HL-60 (cell line): Measurements from ENCODE around the gene CGRRF1.

Experiments
- GABPA ChIP-seq: IDR thresholded peaks from 2 replicates; pipeline ENCODE4 v1.6.1; 2012; ENCODE audit warnings: low read depth
- POLR2AphosphoS5 ChIP-seq: IDR thresholded peaks from 2 replicates; pipeline ENCODE4 v1.6.1; 2012; ENCODE audit warnings: low read depth
- SPI1 ChIP-seq: IDR thresholded peaks from 2 replicates; pipeline ENCODE4 v1.6.1; 2012; ENCODE audit warnings: low read depth, mild to moderate bottlenecking, borderline replicate concordance
- TF ChIP-seq, protein P1 (sequence below): IDR thresholded peaks from one replicate; pipeline ENCODE4 v1.5.1; 2011; ENCODE audit warnings: low read length, control low read depth, inconsistent platforms; ENCODE audit not compliant: insufficient read depth
- TF ChIP-seq, protein P2 (sequence below): IDR thresholded peaks from 2 replicates; pipeline ENCODE4 v1.6.1; 2012; ENCODE audit warnings: low read depth; ENCODE audit not compliant: insufficient replicate concordance

DNA sequence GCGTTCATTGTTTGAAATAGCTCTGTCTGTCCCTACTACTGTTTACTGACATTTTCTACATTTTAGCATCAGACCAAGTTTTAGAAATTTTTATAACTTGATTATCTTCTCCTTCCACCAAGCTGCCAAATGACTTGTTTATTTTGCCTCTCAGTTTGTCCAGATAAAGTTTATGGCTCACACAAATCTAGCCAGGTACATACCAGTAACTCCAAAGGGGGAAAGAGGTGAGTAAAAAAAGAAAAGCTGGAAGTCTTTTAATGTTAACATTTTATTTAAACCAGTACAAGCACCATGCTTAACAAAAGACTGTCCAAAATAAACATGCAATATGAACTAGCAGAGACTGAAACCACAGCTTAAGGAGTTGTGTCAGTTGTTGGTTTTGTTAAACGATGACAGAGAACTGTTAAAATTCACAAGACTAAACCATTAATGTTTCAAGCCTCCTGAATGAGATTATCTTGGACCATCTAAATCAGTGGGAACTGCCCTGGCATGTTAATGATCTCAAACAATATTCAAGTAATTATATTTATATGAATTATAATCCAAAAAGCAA lies 35.4 kb upstream of the CGRRF1 start:
- TF ChIP-seq POLR2AphosphoS5 = no peak
- TF ChIP-seq, protein P1, sequence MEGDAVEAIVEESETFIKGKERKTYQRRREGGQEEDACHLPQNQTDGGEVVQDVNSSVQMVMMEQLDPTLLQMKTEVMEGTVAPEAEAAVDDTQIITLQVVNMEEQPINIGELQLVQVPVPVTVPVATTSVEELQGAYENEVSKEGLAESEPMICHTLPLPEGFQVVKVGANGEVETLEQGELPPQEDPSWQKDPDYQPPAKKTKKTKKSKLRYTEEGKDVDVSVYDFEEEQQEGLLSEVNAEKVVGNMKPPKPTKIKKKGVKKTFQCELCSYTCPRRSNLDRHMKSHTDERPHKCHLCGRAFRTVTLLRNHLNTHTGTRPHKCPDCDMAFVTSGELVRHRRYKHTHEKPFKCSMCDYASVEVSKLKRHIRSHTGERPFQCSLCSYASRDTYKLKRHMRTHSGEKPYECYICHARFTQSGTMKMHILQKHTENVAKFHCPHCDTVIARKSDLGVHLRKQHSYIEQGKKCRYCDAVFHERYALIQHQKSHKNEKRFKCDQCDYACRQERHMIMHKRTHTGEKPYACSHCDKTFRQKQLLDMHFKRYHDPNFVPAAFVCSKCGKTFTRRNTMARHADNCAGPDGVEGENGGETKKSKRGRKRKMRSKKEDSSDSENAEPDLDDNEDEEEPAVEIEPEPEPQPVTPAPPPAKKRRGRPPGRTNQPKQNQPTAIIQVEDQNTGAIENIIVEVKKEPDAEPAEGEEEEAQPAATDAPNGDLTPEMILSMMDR = no peak
- no peak for TF ChIP-seq GABPA
- no peak for TF ChIP-seq SPI1
- TF ChIP-seq, protein P2, sequence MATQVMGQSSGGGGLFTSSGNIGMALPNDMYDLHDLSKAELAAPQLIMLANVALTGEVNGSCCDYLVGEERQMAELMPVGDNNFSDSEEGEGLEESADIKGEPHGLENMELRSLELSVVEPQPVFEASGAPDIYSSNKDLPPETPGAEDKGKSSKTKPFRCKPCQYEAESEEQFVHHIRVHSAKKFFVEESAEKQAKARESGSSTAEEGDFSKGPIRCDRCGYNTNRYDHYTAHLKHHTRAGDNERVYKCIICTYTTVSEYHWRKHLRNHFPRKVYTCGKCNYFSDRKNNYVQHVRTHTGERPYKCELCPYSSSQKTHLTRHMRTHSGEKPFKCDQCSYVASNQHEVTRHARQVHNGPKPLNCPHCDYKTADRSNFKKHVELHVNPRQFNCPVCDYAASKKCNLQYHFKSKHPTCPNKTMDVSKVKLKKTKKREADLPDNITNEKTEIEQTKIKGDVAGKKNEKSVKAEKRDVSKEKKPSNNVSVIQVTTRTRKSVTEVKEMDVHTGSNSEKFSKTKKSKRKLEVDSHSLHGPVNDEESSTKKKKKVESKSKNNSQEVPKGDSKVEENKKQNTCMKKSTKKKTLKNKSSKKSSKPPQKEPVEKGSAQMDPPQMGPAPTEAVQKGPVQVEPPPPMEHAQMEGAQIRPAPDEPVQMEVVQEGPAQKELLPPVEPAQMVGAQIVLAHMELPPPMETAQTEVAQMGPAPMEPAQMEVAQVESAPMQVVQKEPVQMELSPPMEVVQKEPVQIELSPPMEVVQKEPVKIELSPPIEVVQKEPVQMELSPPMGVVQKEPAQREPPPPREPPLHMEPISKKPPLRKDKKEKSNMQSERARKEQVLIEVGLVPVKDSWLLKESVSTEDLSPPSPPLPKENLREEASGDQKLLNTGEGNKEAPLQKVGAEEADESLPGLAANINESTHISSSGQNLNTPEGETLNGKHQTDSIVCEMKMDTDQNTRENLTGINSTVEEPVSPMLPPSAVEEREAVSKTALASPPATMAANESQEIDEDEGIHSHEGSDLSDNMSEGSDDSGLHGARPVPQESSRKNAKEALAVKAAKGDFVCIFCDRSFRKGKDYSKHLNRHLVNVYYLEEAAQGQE = no peak
